Hypothalamus (tissue), 51 donors: ENCODE measurements around the gene ULK2.

Experiments
- DNase-seq, 51 donors: peaks; one replicate each; lab custom pipeline; 2025; lab: John Stamatoyannopoulos, UW

The ULK2 gene

GRCh38 chr17:19731626-19732025, 136.1 kb downstream of the ULK2 start:
- DNase-seq: no peak

DNA sequence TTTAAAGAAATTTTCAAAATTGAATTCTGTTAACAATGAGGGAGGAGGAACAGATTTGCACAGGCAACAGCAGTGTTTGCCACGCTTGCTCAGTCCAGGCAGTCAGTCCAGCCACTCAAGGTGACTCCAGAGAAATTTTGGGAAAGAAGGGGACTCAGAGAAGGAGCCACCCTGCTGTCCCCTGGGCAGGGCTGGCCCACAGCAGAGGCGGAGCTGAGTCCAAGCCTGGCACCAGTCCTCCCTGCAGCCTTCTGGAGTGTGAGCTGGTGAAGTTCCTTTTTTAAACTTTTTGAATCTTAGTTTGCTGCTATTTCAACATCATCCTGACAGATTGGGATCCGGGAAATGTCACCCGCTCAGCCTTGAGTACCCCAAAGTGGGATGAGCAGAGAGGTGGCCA, 136.9 kb downstream of the ULK2 start:
- no peak for DNase-seq

DNA sequence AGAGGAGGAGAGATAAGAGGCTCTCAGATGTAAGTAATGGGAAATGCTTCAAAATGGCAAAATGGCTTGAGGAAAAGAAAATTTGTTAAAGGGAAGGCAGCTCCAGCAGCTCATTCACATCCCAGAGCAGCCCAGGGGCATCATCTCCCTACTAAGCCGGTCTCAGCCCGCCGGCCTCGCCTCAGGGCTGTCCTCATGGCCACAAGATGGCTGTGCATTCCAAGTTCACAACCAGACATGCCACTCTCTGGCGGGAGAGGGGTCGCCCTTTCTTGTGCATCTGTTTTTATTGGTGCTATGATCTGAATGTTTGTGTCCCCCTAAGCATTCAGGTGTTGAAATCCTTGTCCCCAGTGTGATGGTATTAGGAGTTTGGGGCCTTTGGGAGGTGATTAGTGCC, 137.8 kb downstream of the ULK2 start:
- no peak for DNase-seq

- DNase-seq: peak in 47 of 51 donors; percentile 24 to 86 (median 70)
These were observed 139.6 kb downstream of the ULK2 start for GRCh38 chr17:19728084-19728495.

GRCh38 chr17:19727501-19728078, 140.1 kb downstream of the ULK2 start:
- peak in 44 of 51 donors; percentile 26 to 90 (median 62) for DNase-seq

DNA sequence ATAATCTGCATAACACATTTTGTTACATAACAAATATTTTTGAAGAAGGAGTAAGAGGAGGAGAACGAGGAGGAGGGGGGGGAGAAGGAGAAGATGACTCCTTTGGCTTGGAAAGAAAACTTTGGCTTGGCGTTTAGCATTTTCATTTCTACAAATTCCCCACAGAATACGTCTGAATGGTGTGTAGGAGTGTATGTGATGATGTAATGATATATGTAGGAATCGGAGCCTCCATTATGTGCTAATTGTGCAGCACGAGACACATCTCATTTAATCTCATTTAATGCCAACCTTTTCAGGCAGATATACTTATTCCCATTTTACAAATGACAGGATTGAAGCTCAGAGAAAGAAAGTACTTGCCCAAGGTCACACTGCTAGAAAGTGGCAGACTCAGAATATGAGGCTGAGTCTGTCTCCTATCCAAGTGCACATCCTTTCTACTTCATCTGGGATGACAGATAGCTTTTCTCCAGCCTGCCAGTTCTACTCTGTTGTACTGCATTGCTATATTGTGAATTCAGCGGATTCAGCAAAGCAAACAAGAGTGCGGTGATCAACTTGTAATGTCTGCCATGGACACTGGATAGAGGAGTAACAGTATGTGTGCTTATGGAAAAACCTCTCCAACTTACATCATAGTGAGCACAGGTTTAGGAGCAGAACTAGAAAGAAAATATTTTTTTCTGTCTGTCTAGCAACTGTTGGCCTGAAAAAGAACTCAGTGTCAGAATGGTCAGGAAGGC, 140.9 kb downstream of the ULK2 start:
- DNase-seq: no peak

GRCh38 chr17:19725486-19725885, 142.2 kb downstream of the ULK2 start:
- DNase-seq: no peak

GRCh38 chr17:19724501-19725420, 143.0 kb downstream of the ULK2 start:
- DNase-seq: peak in 18 of 51 donors; percentile 10 to 53 (median 26)

- DNase-seq: no peak
These were observed 143.8 kb downstream of the ULK2 start for GRCh38 chr17:19723964-19724363.
